Fibroblast of skin of left quadriceps (primary cell): Measurements from ENCODE around the gene NIPAL3.

ENCODE experiments used
- DNase-seq, 2 experiments: peaks; one replicate each; pipeline ENCODE4 v3.0.0-alpha.2; 2013; ENCODE audit warnings: low read depth in 2 of 2

NIPAL3 gene

GRCh38 chr1:24415334-24415909, at the start of gene NIPAL3:
NIPAL3 (plus strand) TSS chr1:24415802; CDS start chr1:24419548, 3,746 bp downstream.
- peak; percentile 99 for DNase-seq

- no peak for DNase-seq
Measured at GRCh38 chr1:24366707-24367106, 48.9 kb upstream of the NIPAL3 start.

GRCh38 chr1:24369199-24369598, 46.4 kb upstream of the NIPAL3 start:
- DNase-seq: no peak

- no peak for DNase-seq
Measured at GRCh38 chr1:24369801-24370200, 45.8 kb upstream of the NIPAL3 start.

GRCh38 chr1:24373044-24373443, 42.6 kb upstream of the NIPAL3 start:
- DNase-seq: no peak

GRCh38 chr1:24373710-24374109, 41.9 kb upstream of the NIPAL3 start:
- DNase-seq: no peak

GRCh38 chr1:24374891-24375786, 40.5 kb upstream of the NIPAL3 start:
- no peak for DNase-seq

GRCh38 chr1:24379733-24380315, 35.8 kb upstream of the NIPAL3 start:
- no peak for DNase-seq

GRCh38 chr1:24380508-24380907, 35.1 kb upstream of the NIPAL3 start:
- no peak for DNase-seq

- no peak for DNase-seq
Measured at GRCh38 chr1:24381256-24381655, 34.3 kb upstream of the NIPAL3 start.

GRCh38 chr1:24382165-24382577, 33.4 kb upstream of the NIPAL3 start:
- DNase-seq: no peak

GRCh38 chr1:24383381-24383940, 32.1 kb upstream of the NIPAL3 start:
- DNase-seq: no peak

- no peak for DNase-seq
Measured at GRCh38 chr1:24384251-24385090, 31.1 kb upstream of the NIPAL3 start.

GRCh38 chr1:24385160-24385940, 30.3 kb upstream of the NIPAL3 start:
- DNase-seq: no peak

- no peak for DNase-seq
Measured at GRCh38 chr1:24386241-24386640, 29.4 kb upstream of the NIPAL3 start.

- DNase-seq: no peak
Measured at GRCh38 chr1:24386931-24387330, 28.7 kb upstream of the NIPAL3 start.

GRCh38 chr1:24387636-24388175, 27.9 kb upstream of the NIPAL3 start:
- DNase-seq: no peak

GRCh38 chr1:24388331-24388885, 27.2 kb upstream of the NIPAL3 start:
- no peak for DNase-seq

GRCh38 chr1:24389231-24389678, 26.3 kb upstream of the NIPAL3 start:
- DNase-seq: no peak
